DMS53 treated with DMSO at 0.1 percent for 48 hours (cell line): Measurements from ENCODE around the gene TMBIM6.
"Not testable (repeated sequence)": the region's sequence is repeated elsewhere in the genome, so short reads cannot be mapped to it uniquely, and the experiment has no call there.

Experiments
- DNase-seq: peaks from one replicate; lab custom pipeline; 2025; ENCODE audit not compliant: unreplicated experiment; lab: John Stamatoyannopoulos, UW

The TMBIM6 gene, protein sequence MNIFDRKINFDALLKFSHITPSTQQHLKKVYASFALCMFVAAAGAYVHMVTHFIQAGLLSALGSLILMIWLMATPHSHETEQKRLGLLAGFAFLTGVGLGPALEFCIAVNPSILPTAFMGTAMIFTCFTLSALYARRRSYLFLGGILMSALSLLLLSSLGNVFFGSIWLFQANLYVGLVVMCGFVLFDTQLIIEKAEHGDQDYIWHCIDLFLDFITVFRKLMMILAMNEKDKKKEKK

DNA sequence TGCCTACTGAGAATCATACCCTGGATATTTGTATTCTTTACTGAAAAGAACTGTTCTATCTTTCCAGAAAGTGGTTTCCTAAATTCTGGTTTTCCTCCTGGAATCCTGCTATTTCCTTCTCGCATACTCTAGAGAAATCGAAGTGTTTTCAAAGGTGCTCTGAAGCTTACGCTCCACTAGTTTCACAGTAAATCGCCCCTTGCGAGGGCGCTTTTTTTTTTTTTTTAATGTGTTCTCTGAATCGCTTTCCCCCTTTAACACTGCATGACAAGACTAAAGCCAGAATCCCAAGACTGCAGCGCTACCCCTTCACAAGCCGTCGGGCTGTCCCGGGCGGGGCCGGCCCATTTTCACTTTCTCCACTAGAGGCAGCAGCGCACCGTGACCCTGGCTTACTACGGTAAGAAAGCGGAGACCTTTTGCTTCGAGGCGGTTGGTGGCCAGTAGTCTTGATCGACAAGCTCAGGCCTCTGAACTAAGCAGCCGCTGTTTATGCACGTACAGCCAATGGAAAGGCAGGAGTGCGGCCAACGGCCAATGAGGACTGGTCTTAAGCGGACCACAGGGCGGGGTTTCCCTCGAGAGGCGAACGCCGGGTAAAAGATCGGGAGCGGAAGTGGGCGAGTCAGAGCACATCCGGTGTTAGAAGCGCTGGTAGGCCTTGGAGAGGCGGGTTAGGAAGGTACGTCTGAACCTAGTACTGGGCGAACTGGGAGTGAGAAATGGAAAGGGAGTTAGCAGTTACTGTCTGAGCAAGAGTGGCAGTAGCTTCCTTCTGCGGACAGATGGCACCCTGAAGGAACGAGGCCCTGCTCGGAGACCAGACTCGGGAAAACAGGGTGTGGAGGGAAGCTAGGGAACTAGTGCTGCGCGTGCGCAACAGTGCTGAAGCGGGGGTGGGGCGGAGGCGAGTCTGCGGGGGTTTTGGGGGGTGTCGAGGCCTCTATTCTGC lies at the start of gene TMBIM6:
TMBIM6 (plus strand) TSS at position 628 of the 952 bp plus-strand sequence. CDS start 10,937 bp downstream, outside the sequence.
- peak; percentile 99 for DNase-seq

GRCh38 chr12:49692851-49693250 lies 48.5 kb upstream of the TMBIM6 start:
- no peak for DNase-seq

- no peak for DNase-seq
Observed at GRCh38 chr12:49693931-49694444, 47.4 kb upstream of the TMBIM6 start.

GRCh38 chr12:49696723-49697122 lies 44.6 kb upstream of the TMBIM6 start:
- no peak for DNase-seq

DNA sequence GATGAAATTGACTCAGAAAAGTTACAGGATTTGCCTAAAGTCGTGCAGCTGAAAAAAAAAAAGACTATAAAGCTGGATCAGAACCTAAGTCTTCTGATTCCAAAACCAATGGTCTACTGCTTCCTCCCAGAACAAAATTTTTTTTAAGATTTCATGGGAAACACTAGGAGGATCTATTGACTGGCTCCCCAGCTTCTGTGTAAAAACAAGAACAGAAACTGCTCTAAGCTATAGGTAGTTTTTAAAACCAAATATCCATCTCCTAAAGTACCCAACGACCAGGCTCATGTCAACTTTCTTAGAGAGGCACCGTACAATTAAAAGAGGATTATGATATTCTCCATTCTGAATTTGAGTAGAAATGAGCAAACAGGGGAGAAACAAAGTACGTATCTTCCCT lies 43.5 kb upstream of the TMBIM6 start:
- no peak for DNase-seq

- DNase-seq = no peak
Observed at GRCh38 chr12:49698619-49699545, 42.5 kb upstream of the TMBIM6 start.

DNA sequence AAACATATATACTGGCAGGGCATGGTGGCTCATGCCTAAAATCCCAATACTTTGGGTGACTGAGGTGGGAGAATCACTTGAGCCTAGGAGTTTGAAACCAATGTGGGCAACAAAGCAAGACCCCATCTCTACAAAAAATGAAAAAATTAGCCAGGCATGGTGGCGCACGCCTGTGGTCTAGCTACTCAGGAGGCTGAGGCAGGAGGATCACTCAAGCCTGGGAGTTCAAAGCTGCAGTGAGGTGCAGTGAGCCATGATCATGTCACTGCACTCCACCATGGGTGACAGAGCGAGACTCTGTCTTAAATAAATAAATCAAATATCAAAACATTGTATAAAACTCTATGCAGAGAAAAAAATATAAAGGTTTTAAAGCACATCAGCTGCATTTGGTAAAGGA lies 39.3 kb upstream of the TMBIM6 start:
- DNase-seq = no peak

GRCh38 chr12:49702676-49703215 lies 38.6 kb upstream of the TMBIM6 start:
- no peak for DNase-seq

- no peak for DNase-seq
Observed at GRCh38 chr12:49703647-49704137, 37.7 kb upstream of the TMBIM6 start.

- no peak for DNase-seq
Observed at GRCh38 chr12:49705479-49706134, 35.8 kb upstream of the TMBIM6 start.

- no peak for DNase-seq
Observed at GRCh38 chr12:49706351-49707127, 34.8 kb upstream of the TMBIM6 start.

DNA sequence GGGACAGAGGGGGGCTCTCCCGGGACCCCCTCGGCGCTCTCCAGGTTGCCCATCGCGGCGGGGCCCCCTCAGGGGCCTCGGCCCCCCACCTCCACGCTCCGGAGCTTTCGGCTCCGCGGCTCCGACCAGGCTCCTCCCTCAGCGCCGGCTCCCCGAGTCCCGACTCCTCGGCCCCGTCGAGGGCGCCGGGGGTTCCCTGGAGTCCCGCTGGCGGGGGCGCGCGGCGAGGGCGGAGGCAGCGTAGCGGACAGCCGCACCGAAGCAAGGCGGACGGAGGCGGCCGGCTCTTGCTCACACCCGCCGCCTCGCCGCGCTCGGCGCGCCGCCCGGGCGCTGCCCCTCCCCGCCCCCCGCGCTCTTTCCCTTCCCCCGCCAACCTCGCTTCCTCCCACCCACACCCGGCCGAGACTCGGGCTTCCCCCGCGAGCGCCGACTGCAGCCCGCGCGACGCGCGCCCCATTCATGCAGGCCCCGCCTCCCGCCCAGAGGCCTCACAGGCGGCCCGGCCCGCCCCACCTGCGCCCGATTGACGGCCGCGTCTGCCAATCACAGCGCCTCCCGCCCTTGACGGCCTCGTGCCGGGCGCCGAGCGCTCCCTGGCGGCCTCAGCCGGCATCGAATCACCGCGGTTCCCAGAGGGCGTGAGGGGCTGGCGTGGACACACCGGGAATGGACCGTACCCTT lies 34.1 kb upstream of the TMBIM6 start, which contains the start of gene FMNL3:
FMNL3 (minus strand) TSS at position 278 of the 684 bp plus-strand sequence; CDS start at position 53, 225 bp downstream.
- peak; percentile 75 for DNase-seq

- no peak for DNase-seq
Observed at GRCh38 chr12:49707812-49708147, 33.6 kb upstream of the TMBIM6 start.

DNA sequence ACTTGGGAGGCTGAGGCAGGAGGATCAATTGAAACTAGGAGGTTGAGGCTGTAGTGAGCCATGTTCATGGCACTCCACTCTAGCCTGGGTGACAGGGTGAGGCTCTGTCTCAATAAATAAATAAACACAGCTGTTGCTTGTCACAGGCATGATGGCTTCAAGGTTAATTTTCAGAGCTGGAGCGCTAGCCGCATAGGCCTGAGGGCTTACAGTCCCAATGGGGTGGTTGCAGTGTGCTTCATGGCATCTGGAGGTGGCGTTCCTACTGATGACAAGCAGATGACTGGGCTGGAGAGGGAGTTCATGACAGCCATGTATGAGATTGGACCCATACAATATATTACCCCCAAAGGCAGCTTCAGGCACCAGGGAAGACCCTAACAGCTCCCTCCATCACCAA lies 32.5 kb upstream of the TMBIM6 start:
- DNase-seq = no peak

DNA sequence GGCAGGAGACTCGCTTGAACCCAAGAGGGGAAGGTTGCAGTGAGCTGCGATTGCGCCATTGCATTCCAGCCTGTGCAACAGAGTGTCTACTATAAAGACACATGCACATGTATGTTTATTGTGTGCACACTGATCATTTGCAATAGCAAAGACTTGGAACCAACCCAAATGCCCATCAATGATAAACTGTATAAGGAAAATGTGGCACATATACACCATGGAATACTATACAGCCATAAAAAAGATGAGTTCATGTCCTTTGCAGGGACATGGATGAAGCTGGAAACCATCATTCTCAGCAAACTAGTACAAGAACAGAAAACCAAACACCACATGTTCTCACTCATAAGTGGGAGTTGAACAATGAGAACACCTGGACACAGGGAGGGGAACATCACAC lies 27.4 kb upstream of the TMBIM6 start:
- not testable (repeated sequence) for DNase-seq

DNA sequence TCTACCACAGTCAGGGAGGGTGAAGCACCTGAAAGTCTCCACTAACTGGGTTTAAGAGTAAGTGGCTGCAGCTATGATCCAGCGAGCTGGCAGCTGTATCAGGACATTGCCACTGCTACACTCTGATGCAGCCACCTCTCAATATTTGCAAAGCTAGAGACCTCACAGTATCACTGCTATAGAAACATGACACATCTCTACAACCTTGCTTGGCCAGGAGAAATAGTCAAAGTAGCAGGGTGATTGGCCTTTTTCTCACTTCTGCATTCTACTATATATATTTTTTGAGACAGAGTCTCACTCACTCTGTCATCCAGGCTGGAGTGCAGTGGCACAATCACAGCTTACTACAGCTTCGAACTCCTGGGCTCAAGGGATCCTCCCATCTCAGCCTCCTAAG lies 24.8 kb upstream of the TMBIM6 start:
- no peak for DNase-seq

- not testable (repeated sequence) for DNase-seq
Observed at GRCh38 chr12:49717800-49718199, 23.6 kb upstream of the TMBIM6 start.

DNA sequence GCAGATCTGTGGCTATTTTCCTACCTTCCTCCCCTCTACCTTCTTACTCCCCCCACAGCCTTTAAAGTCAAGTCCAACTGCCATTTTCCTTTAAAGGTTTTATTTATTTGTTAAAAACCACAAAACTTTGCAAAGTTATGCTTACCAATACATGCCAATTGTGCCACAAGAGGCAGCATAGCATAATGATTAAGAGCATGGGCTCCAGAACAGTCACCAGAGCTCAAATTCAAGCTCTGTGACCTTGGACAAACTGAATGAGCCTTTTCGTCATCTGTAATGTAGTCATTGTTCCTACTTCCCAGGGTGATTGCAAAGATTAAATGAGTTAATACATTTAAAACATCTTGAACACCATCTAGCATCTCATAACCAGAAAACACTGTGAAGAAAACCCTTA lies 21.1 kb upstream of the TMBIM6 start:
- DNase-seq = no peak

GRCh38 chr12:49721355-49721754 lies 20.0 kb upstream of the TMBIM6 start:
- DNase-seq = not testable (repeated sequence)
